GM23248 (cell line): ENCODE data around the gene TREM1.

Experiments used
- EZH2 ChIP-seq: fragments of 200-600 bp; sonication (generic); IDR thresholded peaks from 2 replicates; pipeline ENCODE4 v1.6.1; 2018; ENCODE audit warnings: antibody characterized with exemption, mild to moderate bottlenecking; ENCODE audit not compliant: insufficient read depth, poor library complexity, severe bottlenecking
- EZH2phosphoT487 ChIP-seq: fragments of 200-600 bp; sonication (generic); IDR thresholded peaks from 2 replicates; pipeline ENCODE4 v1.6.1; 2018; ENCODE audit warnings: antibody characterized with exemption, moderate library complexity, mild to moderate bottlenecking, low read depth; ENCODE audit not compliant: insufficient read depth

DNA sequence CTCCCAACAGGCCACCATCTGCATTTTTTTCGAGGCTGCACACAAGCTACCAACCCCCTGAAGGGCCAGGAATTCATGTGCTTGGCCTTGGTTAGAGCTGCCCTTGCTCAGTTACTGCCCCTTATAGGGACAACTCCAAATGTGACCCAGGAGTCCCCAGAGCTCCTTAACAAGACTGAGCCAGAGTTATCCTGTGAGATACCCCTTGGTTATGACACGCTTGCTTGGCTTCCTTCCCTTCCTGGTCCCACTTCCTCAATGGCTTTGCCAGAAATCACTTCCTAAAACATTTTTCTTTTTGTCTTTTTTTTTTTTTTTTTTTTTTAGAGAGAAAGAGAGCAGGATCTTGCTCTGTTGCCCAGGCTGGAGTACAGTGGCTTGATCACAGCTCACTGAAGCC is 8.9 kb downstream of the TREM1 start:
- TF ChIP-seq EZH2phosphoT487 (no peak), EZH2 (no peak)
